ENCODE results near the gene TIMP4.

Gene TIMP4

GRCh38 chr3:12158387-12159226 is at the start of gene TIMP4:
Gene TIMP4, minus strand, starts transcription at chr3:12158912. Its CDS starts 72 bp downstream, at chr3:12158840.
- no peak for DNase-seq (ENCODE audit: low read depth in 2 of 2)

GRCh38 chr3:12205171-12205570 is 46.5 kb upstream of the TIMP4 start:
- no peak for DNase-seq (ENCODE audit: low read depth in 2 of 2)

- no peak for DNase-seq (ENCODE audit: low read depth in 2 of 2)
These were observed 43.1 kb upstream of the TIMP4 start for GRCh38 chr3:12201813-12202212.

- DNase-seq (ENCODE audit: low read depth in 2 of 2): no peak
These were observed 39.6 kb upstream of the TIMP4 start for GRCh38 chr3:12198301-12198700.

DNA sequence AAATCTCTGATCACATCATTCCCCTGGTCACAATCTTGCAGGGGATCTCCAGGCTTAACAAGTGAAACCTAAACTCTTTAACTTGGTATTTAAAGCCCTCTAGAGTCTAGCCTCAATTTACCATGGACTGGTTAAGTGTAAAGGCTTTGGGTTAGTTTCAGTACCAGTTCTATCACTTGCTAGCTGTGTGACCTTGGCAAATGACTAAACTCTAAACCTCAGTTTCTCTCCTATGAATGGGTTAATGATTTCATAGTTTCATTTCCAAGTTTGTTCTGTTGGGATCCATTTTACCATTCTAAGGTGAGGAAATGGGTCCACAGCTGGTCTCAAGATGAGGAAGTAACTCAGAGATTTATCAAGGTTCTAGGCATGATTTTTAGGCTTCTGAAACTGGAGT is 38.8 kb upstream of the TIMP4 start:
- no peak for DNase-seq (ENCODE audit: low read depth in 2 of 2)

DNA sequence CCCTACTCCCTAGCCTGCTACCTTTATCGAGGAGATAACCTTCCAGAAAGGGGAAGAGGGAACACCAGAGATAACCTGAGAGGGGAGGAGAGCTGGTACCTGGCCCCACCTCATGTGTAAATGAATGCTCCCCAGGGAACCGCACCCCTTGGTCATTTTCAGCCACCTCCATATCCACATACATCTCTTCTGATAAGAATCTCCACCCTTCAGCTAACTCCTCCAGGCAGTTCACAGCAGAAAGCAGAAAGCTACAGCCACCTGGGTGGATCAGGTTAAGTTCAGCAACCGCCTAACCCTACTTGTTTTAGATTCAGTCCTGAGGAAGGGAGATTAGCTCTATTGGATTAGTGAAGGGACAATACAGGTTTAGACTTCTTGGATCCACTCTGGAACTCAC is 38.0 kb upstream of the TIMP4 start:
- no peak for DNase-seq (ENCODE audit: low read depth in 2 of 2)

GRCh38 chr3:12195231-12195630 is 36.5 kb upstream of the TIMP4 start:
- DNase-seq (ENCODE audit: low read depth in 2 of 2): no peak

DNA sequence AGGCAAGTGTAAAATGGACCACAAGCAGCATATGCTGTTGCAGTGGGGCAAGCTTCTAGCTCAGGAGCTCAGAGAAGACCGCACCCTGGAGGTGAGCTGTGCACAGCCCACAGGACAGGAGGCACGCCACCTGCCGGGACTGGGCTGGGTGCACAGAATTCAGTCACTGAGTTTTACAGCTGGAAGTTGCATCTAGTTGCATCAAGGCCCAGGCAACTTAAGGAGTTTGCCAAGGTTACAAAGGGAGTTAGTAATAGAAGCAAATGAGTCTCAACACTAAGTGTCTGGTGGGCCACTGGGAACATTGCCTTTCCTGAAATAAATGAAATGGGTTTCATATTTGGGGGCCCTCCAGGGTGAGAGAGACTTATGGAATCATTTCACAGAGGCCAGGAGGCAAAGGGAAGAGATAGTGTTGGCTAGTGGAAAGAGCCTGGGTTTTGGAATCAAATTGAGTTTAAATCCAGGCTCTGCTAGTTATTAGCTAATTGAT is 36.0 kb upstream of the TIMP4 start:
- no peak for DNase-seq (ENCODE audit: low read depth in 2 of 2)

DNA sequence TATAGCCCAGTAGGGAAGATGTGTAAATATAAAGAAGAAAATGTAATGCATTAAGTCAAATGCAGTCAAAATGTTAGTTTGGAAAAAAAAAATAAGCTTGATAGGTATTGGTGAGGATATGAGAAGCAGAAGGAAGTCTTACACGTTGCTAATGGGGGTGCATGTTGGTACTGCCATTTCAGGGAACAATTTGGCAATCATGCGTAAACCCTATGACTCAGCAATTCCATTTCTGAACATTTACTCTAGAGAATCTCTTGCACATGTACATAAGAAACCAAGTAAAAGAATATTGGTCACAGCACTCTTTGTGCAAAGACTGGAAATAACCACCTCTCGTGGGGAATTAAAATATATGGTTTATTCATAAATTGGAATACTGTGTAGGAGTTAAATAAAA is 35.5 kb upstream of the TIMP4 start:
- no peak for DNase-seq (ENCODE audit: low read depth in 2 of 2)

DNA sequence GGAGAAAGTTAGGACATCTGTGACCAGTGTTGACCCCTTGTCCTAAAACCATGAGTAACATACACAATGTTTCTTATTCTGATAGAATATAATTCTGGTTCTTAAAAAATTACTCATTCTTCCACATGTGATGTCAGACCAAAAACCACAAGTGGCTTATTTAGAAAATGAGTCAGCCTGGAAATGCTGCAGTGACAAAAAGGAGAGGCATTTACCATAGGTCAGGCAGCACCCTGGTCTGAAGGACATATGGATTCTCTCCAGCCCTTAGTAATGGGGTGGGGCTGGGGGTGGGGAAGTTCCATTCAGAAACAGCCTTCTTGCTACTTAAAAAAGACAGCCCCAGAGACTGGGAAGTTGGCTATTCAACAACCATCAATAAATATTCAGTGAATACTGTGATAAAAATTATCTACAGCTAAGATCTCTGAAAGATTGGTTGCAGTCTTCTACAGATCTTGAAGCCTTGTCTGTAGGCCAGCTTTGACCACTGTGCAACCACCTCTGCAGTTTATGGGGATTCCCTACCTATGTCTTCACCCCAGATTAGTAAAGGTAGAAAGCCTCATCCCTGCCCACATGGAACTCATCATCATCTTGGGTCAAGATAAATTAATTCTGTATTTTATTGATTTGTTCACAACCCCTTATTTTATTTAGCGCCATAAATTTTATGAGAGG is 34.9 kb upstream of the TIMP4 start:
- no peak for DNase-seq (ENCODE audit: low read depth in 2 of 2)

- DNase-seq (ENCODE audit: low read depth in 2 of 2): no peak
These were observed 34.2 kb upstream of the TIMP4 start for GRCh38 chr3:12192655-12193484.

- DNase-seq (ENCODE audit: low read depth in 2 of 2): no peak
These were observed 33.5 kb upstream of the TIMP4 start for GRCh38 chr3:12192173-12192572.

GRCh38 chr3:12191559-12191958 is 32.8 kb upstream of the TIMP4 start:
- DNase-seq (ENCODE audit: low read depth in 2 of 2): no peak

- no peak for DNase-seq (ENCODE audit: low read depth in 2 of 2)
These were observed 32.1 kb upstream of the TIMP4 start for GRCh38 chr3:12190832-12191231.

- DNase-seq (ENCODE audit: low read depth in 2 of 2): no peak
These were observed 31.6 kb upstream of the TIMP4 start for GRCh38 chr3:12190221-12190807.

DNA sequence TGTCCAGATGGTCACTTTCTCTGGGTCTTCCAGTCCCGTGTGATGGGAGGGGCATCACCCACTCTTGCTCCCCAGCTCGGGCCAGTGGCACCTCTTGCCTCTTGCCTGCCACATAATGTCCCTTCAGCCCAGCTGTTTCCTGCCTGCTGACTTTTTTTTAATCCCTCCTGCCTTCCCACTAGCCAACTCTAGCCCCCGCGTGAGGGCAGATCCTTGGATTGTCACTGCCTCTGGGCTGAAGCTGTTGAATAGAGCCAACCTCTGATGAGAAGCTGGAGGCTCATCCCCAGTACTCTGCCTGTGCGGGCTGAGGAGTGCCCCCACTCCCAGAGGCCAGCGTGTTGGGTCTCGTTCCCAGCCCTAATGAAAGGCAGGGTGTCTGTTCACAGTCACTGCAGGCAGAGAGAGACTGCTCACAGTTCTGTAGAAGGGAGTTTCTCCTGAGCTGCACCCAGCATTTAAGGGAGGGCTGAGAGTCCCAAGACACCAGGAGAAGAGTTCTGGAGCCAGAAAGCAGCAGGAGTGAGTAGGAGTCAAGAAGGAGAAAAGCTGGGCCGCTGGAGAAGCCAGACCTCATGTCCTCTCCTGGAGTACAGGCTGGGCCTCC is 30.1 kb upstream of the TIMP4 start:
- no peak for DNase-seq (ENCODE audit: low read depth in 2 of 2)

DNA sequence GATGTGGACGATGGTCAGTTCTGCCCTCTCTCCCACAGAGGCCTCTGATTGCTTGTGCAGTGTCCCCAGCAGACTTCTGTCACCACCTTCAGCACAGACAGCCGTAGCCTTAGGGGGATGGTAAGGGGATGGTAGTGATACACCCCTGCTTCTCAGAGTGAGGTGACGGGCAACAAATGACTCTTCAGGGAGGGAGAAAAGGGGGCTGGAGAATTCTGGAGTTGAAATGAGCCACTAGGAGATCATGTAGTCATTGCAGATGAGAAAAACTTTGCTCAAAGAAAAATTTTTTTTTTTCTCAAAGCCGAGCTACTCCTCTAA is 29.6 kb upstream of the TIMP4 start:
- no peak for DNase-seq (ENCODE audit: low read depth in 2 of 2)

DNA sequence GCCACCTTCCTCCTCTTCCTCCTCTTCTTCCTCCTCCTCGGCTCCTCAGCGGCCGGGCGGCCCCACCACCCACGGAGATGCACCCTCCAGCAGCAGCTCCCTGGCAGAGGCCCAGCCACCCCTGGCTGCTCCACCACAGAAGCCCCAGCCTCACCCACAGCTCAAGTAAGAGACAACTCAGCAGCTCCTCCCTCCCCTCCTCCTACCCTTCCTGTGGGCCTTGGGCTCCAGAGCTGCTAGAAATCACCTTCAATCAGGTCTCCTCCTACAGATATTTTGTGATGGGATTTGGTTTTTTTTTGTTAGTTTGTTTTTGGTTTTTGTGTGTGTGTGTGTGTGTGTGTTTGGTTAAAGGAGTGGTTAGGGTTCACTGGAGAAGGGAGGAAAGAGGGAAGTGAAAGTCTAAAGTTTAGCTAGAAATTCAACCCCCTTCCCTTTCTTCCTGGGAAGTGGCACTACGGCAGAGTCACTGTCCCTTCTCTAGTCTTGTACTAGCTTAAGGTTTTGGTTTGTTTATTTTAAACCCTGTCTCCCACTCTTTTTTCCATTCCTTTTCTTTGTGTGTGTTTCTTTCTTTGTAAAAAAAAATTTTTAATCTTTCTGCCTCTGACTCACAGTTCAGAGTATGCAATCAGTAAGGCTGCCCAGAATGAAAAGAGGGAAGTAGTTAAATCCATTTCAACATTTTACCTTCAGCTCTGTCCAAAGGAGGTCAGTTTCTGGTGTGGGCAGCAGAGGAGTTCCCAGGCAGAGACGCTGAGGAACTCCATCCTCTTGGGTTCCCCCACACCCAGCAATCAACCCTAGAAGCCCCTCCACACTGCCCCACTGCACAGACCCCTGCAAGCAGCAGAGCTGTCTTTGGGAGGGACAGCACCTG is 29.0 kb upstream of the TIMP4 start:
- peak; percentile 49 to 75 for DNase-seq (ENCODE audit: low read depth in 2 of 2)

GRCh38 chr3:12186515-12187286 is 28.0 kb upstream of the TIMP4 start:
- DNase-seq (ENCODE audit: low read depth in 2 of 2): no peak

DNA sequence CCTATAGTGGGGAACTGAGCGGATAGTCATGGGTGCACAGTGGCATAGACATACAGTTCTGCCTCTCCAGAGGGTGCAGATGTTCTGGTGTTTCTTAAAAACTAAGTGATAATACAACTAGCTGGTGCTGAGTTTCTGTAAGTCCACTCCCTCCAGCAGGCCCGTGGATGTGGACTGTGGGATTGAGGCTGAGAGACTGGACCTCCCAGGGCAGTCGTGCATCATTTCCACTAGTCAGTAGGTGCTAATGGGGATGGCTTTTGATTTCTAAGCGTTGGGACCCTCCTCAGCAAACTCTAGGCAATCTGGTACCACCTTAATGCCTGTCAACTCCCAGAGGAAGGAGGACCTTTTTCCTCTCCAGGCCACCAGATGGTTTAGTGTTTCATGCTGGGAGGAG is 27.3 kb upstream of the TIMP4 start:
- DNase-seq (ENCODE audit: low read depth in 2 of 2): no peak
